ENCODE data around the gene CFAP46.

- TF ChIP-seq CTCF (IDR thresholded peaks at IDR 0.05) = no peak
- TF ChIP-seq POLR2A (IDR thresholded peaks at IDR 0.05) = no peak
These were observed 37.3 kb downstream of the CFAP46 start for GRCh38 chr10:132904814-132905649.

All from ovary (tissue), 3 donors.